Measurements from ENCODE around the gene BRK1.
"Not testable (repeated sequence)": the region's sequence is repeated elsewhere in the genome, so short reads cannot be mapped to it uniquely, and the experiment has no call there.

BRK1 gene

GRCh38 chr3:10142707-10143560 is 27.5 kb downstream of the BRK1 start:
- DNase-seq (ENCODE audit: low read depth), result no peak

GRCh38 chr3:10145685-10146084 is 30.2 kb downstream of the BRK1 start:
- DNase-seq (ENCODE audit: low read depth), result no peak

GRCh38 chr3:10149226-10149625 is 33.8 kb downstream of the BRK1 start:
- no peak for DNase-seq (ENCODE audit: low read depth)

- DNase-seq (ENCODE audit: low read depth), result no peak
Measured at GRCh38 chr3:10150987-10151386, 35.5 kb downstream of the BRK1 start.

GRCh38 chr3:10154335-10155122 is 39.1 kb downstream of the BRK1 start:
- DNase-seq (ENCODE audit: low read depth), result no peak

- DNase-seq (ENCODE audit: low read depth), result no peak
Measured at GRCh38 chr3:10155123-10155472, 39.6 kb downstream of the BRK1 start.

- no peak for DNase-seq (ENCODE audit: low read depth)
Measured at GRCh38 chr3:10155658-10156057, 40.2 kb downstream of the BRK1 start.

- DNase-seq (ENCODE audit: low read depth), result no peak
Measured at GRCh38 chr3:10157031-10157430, 41.6 kb downstream of the BRK1 start.

- DNase-seq (ENCODE audit: low read depth), result not testable (repeated sequence)
Measured at GRCh38 chr3:10158555-10158954, 43.1 kb downstream of the BRK1 start.

- DNase-seq (ENCODE audit: low read depth), result peak; percentile 61
Measured at GRCh38 chr3:10160346-10160745, 44.9 kb downstream of the BRK1 start.

GRCh38 chr3:10160925-10161324 is 45.5 kb downstream of the BRK1 start:
- DNase-seq (ENCODE audit: low read depth), result no peak

GRCh38 chr3:10162185-10162584 is 46.7 kb downstream of the BRK1 start:
- DNase-seq (ENCODE audit: low read depth), result no peak

- DNase-seq (ENCODE audit: low read depth), result not testable (repeated sequence)
Measured at GRCh38 chr3:10164201-10164545, 48.7 kb downstream of the BRK1 start.

- DNase-seq (ENCODE audit: low read depth), result peak; percentile 37
Measured at GRCh38 chr3:10164546-10165393, 49.3 kb downstream of the BRK1 start, which contains the start of gene IRAK2. IRAK2 (plus strand) TSS chr3:10164919; CDS start chr3:10164955, 36 bp downstream.

GRCh38 chr3:10166213-10166604 is 50.7 kb downstream of the BRK1 start:
- no peak for DNase-seq (ENCODE audit: low read depth)

- DNase-seq (ENCODE audit: low read depth), result no peak
Measured at GRCh38 chr3:10169000-10169496, 53.6 kb downstream of the BRK1 start.

- DNase-seq (ENCODE audit: low read depth), result no peak
Measured at GRCh38 chr3:10170915-10171478, 55.5 kb downstream of the BRK1 start.

- DNase-seq (ENCODE audit: low read depth), result no peak
Measured at GRCh38 chr3:10173095-10173925, 57.8 kb downstream of the BRK1 start.

- DNase-seq (ENCODE audit: low read depth), result peak; percentile 98
Measured at GRCh38 chr3:10173926-10174435, 58.5 kb downstream of the BRK1 start.

GRCh38 chr3:10175334-10175733 is 59.9 kb downstream of the BRK1 start:
- DNase-seq (ENCODE audit: low read depth), result not testable (repeated sequence)

- not testable (repeated sequence) for DNase-seq (ENCODE audit: low read depth)
Measured at GRCh38 chr3:10176150-10176549, 60.7 kb downstream of the BRK1 start.
